GM18951 (cell line): ENCODE data around the gene GNB4.

Experiments
- POLR2A ChIP-seq: IDR thresholded peaks from 4 replicates; pipeline ENCODE4 v1.6.1; 2011; ENCODE audit warnings: mild to moderate bottlenecking; ENCODE audit not compliant: insufficient read length, insufficient read depth; ENCODE audit errors: extremely low read depth
- in situ Hi-C: fragments of 300-500 bp; cut with MboI; formaldehyde crosslinking; loops from one replicate; pipeline ENCODE4 v1.12.0; 2022; ENCODE audit warnings: low sequenced_read_pairs, mixed read lengths, inconsistent platforms; ENCODE audit not compliant: unreplicated experiment

Gene GNB4

DNA sequence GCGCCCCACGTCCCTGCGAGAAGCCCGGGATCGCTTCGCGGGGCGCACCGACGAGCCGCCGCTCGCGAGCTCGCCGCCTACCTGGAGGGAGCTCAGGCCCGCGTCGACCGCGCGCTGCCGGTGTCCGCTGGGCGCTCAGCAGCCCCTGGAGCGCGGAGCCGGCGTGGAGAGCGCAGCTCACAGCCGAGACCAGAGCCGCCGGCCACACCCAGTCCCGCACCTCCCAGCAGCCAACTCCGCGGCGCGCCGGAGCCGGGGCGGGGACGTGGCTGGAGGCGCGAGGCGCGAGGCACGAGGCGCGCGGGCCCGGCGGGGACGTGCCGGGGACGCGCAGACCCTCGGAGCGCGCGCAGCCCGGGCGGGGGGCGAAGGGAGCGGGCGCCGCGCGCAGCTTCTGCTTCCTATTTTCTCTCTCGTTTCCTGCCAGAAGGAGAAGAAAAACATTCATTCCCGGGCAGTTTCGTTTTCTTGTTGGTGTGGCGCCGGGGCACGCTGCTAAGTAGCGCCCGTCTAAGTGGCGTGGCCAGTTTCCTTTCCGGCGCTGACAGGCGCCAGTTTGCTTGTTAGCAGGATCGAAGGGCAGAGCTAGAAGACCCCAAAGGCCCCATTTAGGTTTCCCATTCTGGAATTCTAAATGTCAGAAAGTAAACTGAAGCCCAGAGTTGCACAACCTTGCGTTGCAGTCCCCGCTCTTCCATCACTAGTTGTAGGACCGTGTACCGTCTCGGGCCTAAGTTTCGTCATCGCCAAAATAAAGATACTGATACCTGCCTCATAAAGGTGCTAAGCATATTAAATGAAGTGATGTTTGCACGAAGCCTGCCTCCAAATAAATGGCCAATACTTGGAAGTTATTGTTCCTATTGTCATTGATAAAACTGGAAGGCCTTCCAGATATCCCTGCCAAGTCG lies at the start of gene GNB4:
Gene GNB4 (minus strand): TSS at position 206 of the 911 bp plus-strand sequence. CDS start 25,270 bp downstream, outside the sequence.
- in situ Hi-C loops: no loop called here
- peak; percentile 48 for TF ChIP-seq POLR2A

DNA sequence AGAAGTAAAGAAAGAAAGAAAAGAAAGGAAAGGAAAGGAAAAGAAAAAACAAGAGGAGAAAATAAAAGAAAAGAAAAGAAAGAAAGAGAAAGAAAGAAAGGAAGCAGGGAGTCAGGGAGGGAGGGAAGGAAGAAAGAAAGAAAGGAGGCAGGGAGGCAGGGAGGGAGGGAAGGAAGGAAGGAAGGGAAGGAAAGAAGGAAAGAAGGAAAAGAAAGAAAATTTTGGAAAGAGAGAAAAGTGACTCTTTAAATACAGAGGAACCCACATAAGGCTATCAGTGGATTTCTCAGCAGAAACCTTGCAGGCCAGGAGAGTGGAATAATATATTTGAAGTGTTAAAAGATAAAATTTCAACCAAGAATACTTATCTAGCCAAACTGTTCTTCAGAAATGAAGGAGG lies 44.2 kb upstream of the GNB4 start:
- no peak for TF ChIP-seq POLR2A
- in situ Hi-C loops: no loop called here

DNA sequence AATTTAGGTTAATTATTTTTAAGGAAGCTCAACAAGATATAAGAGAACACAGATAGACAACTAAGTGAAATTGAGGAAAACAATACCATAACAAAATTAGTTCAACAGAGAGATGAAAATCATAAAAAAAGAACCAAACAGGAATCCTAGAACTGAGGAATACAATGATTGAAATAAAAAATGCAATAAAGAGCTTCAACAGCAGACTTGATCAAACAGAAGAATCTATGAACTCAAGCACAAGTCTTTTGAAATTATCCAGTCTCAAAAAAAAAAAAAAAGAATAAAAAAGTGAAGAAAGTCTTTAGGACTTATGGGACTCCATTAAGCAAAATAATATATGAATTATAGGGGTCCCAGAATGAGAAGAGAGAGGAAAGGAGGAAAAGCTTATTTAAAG lies 42.0 kb upstream of the GNB4 start:
- no peak for TF ChIP-seq POLR2A
- in situ Hi-C loops: no loop called here

DNA sequence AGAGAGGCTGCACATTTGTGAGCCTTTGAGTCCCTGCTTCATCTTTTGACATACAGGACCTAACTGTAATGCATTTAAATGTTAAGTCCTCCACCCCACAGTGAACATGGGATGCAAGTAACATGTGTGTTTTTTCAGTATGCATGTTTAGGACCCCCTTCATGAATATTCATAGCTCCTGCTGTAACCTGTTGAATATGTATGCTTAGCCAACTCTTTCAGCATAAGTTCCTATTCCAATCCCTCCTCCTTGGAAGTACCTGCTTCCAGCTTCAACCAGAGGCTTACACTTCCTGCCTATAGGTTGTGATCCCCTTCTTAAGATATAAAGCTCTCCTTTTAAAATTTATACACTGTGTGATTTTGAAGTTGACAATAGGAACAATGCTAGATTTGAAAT lies 36.9 kb upstream of the GNB4 start:
- TF ChIP-seq POLR2A: no peak
- in situ Hi-C loops: no loop called here

DNA sequence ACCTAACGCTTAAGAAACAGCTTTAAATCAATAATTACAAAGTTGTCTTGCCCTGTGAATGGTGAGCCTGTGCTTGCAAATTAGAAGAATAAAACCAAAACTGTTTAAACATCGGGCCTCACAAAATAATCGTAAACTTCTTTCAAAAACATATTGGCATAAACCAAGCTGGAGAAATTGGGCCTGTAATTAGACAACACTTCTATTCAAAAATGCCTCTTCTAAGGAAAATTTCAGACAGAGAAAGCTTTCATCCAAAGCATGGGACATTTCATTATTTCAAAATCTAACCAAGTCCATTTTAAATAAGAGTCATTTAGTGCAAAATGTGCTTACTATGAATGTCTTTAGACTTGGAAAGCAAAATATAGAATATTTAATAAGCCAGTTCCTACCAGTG lies 35.5 kb upstream of the GNB4 start:
- TF ChIP-seq POLR2A: no peak
- in situ Hi-C loops: no loop called here

DNA sequence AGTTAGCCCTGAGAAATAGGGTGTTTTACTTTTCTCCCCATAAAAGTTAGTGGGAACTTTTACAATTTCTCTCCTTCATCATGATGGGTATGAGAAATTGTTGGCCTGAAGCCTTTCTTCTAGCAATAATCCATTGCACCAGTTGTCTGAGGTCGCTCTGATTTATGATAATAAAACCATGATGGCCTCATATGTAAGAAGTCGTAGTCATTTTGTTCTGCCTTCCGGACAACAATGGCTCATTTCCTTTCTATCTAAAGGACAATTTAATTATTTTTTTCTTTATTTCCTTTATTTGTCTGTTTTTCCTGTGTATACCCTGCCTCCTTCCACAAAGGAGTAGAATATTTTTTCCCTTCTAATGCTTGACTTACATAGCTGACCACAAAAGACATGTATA lies 31.6 kb upstream of the GNB4 start:
- in situ Hi-C loops: no loop called here
- no peak for TF ChIP-seq POLR2A

DNA sequence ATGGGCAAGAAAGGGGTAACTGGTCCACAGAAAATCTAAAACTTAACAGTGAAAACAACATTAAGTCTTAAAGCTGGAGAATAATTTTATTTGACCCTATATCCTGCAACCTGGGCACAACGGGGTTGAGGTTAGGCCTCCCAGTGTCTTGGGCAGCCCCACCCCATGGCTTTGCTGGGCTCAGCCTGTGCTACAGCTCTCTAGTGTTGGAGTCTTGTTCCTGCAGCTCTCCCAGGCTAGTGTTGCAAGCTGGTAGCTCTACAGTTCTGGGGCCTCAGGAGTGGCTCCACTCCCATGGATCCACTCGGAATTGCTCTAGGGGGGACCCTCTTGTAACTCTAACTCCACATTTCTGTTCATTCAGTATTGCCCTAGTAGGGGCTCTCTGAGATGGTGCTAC lies 24.9 kb upstream of the GNB4 start:
- in situ Hi-C loops: no loop called here
- TF ChIP-seq POLR2A: no peak

DNA sequence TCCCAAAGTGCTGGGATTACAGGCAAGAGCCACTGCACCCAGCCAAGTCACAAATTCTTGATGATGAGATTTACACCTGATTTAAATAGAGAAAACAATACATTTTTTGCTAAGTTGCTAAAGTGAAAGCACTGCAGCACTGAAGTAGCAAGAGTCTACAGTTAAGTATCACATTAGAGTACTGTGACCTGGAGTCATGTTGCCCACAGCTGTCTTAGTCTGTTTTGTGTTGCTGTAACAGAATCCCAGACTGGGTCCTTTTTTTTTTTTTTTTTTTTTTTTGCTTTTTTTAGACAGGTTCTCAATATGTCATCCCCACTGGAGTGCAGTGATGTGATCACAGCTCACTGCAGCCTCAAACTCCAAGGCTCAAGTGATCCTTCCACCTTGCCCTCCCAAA lies 23.2 kb upstream of the GNB4 start:
- in situ Hi-C loops: no loop called here
- no peak for TF ChIP-seq POLR2A

DNA sequence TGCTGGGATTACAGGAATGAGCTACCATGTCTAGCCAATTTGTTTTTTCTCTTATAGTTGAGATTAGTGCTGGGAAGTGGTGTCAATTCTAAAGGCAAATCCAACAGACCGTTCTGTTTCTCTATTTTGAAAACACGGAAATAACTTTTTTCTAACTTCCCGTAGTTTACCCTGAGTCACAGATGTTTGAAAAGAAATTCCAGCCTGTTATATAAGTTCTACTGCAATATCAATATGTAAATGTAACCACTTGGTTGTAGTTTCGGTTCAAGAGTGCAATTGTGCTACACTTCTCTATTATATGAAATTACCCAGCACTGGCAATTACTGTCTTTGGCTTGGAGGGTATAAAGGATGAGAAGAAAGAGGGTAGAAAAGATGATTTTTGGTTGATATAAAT lies 22.3 kb upstream of the GNB4 start:
- in situ Hi-C loops: no loop called here
- TF ChIP-seq POLR2A: no peak

DNA sequence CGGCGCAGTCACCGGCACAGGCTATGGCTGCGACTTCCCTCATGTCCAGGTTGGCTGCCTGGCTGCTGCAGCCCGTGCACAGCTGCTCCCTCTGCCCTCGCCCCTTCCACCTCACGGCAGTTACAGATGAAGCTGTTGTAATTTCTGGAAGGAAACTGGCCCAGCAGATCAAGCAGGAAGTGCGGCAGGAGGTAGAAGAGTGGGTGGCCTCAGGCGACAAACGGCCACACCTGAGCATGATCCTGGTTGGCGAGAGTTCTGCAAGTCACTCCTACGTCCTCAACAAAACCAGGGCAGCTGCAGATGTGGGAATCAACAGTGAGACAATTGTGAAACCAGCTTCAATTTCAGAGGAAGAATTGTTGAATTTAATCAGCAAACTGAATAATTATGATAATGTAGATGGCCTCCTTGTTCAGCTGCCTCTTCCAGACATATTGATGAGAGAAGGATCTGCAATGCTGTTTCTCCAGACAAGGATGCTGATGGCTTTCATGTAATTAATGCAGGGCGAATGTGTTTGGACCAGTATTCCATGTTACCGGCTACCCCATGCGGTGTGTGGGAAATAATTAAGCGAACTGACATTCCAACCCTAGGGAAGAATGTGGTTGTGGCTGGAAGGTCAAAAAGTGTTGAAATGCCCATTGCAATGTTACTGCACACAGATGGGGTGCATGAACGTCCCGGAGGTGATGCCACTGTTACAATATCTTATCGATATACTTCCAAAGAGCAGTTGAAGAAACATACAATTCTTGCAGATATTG lies 13.2 kb upstream of the GNB4 start:
- in situ Hi-C loops: no loop called here
- no peak for TF ChIP-seq POLR2A

DNA sequence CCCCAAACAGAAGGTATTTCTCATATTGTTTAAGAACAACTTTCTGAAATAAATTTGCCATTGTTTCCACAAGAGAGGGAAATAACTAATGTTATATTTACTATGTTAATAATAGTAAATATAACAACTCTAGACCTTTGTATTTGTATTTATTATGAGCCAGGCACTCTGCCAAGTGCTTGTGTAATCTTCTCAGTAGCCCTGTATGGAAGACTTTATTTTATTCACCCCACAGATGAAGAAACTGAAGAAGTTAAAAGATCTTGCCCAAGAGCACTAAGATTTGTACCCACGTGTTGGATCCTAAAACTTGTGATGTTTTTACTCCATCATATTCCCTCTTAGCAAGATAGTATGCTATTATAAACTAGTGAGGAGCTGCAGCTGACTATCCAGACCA lies 12.0 kb upstream of the GNB4 start:
- no peak for TF ChIP-seq POLR2A
- in situ Hi-C loops: no loop called here

DNA sequence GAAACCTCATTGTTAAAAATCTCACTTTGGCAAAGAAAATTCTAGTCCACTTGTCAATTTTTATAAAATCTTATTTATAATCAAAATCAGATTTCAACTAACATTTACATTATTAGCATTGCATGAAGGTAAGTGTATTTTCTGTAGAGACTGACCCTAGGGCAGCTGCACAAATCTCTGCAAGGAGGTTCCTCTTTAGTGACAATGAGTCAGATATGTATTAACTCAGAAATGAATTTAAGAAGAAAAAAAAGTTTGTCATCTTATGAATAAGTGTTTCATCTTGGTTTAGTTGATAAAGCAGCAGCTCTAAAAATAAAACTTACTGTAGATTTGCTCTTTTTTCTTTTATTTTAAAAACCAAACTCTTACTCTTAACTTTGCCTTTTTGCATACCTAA lies 9.0 kb upstream of the GNB4 start:
- in situ Hi-C loops: no loop called here
- TF ChIP-seq POLR2A: no peak

DNA sequence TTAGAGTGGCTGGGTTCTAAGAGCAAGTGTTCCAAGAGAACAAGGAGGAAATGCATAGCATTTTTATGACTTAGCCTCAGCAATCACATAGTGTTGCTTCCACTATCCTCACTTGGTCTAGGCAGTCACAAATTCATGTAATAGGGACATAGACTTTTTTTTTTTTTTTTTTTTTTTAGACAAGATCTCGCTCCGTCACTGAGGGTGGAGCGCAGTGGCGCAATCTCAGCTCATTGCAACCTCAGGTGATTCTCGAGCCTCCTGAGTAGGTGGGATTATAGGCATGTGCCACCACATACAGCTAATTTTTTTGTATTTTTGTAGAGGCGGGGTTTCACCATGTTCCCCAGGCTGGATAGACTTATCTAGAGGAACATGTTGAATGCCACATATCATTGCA lies 4.7 kb upstream of the GNB4 start:
- TF ChIP-seq POLR2A: no peak
- in situ Hi-C loops: no loop called here

DNA sequence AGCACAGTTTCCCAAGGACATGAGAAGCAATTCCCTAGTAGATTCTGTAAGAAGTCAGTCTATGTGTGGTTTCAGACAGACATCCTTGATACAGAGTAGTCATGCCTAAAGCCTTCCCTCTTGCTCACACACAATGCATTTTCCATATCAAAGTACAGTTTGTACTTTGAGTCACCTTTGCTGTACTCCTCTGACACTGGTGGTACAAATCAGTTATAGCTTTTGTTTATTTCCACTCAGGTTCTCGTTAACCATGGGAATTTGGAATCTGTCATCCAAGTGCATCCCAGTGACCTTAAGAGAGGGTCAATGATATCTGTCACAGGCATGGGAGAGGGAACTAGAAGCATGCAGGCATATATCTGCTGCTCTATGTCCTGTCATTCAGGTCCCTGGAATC lies 3.6 kb upstream of the GNB4 start:
- no peak for TF ChIP-seq POLR2A
- in situ Hi-C loops: no loop called here

DNA sequence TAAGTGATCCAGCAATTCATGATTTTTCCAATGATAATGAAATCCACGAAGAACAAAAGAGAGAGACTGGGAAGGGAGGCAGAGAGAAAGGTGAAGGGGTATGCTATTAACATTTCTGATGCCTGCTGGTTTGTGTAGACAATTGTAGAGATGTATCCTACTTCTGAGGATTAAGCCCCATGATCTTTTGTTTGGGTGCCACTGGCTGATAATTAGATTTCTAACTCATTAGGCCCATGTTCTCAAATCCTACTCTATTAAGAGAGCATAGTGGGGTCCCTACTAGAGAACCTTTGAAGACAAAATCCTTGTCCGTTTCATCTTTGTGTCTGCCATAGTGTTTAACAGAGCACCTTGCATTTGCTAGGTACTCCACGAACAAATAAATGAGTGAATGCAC lies 2.7 kb upstream of the GNB4 start:
- in situ Hi-C loops: no loop called here
- TF ChIP-seq POLR2A: no peak
